Caki2 (cell line): ENCODE data around the gene RASGRP4. TPM values are rescaled to one million over a fixed set of nuclear protein-coding genes. Genes with fewer than 3 reads are reported as not detected.

Source experiments
- DNase-seq: peaks from one replicate; pipeline ENCODE4 v3.0.0-alpha.2; 2015; ENCODE audit warnings: low read depth
- in situ Hi-C: cut with HindIII; loops from 2 replicates; pipeline ENCODE4 v1.10.0; 2016; ENCODE audit warnings: low sequenced_read_pairs, low pct_unique_long_range_greater_than_20kb, mixed read lengths
- total RNA-seq: library from RNA; depleted of rRNA; stranded (reverse); fragments of >200 nt; shearing (Covaris generic); gene quantifications from 2 replicates; pipeline ENCODE4 v1.2.3, GENCODE V29; 2014; ENCODE audit warnings: low replicate concordance; rRNA removed

RASGRP4 gene
- total RNA-seq, 1 experiment from 2014 or later, result not detected

DNA sequence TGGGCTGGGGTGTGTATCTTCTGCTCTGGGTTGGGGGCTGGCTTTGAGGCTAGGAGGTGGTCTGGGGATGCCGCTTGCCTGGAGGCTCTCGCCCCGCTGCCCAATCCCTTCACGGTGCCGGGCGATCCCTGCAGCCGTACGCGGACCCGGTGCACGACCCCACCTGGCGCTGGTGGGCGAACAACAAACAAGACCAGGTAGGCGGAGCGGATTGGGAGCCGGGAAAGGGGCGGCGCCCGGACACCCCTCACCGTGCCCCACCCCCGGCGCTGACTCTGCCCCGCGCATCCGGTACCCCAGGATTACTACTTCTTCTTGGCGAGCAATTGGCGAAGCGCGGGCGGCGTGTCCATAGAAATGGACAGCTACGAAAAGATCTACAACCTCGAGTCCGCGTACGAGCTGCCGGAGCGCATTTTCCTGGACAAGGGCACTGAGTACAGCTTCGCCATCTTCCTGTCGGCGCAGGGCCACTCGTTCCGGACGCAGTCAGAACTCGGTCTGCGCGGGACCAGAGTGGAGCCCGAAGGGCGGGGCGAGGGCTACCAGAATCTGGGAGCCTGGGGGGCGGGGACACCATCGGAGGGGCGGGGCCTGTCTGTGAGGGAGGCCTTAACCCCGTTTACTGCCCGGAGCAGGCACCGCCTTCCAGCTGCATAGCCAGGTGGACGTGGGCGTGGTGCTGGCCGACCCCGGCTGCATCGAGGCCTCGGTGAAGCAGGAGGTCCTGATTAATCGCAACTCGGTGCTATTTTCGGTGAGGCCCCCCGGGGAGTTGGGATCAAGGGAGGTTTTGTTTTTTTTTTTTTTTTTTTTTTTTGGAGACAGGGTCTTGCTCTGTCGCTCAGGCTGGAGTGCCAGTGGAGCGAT, 63.7 kb downstream of the RASGRP4 start:
- in situ Hi-C loops, result no loop called here

DNA sequence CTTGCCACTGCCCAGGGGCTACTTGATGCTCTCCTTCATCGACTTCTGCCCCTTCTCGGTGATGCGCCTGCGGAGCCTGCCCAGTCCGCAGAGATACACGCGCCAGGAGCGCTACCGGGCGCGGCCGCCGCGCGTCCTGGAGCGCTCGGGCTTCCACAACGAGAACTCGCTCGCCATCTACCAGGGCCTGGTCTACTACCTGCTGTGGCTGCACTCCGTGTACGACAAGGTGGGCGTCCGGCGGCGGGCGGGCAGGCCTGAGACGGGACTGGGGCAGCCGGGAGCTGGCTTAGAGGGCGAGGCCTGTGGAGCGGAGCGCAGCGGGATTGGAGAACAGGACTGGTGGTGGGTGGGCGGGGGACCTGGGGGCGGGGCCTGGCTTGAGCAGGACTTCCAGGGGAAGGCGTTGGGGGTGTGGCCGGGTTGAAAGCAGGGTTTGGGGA, 64.4 kb downstream of the RASGRP4 start:
- DNase-seq, result peak; percentile 78
- in situ Hi-C loops, result no loop called here

More for the DNA sequence above, 63.7 kb downstream of the RASGRP4 start:
- DNase-seq, result peak; percentile 79

DNA sequence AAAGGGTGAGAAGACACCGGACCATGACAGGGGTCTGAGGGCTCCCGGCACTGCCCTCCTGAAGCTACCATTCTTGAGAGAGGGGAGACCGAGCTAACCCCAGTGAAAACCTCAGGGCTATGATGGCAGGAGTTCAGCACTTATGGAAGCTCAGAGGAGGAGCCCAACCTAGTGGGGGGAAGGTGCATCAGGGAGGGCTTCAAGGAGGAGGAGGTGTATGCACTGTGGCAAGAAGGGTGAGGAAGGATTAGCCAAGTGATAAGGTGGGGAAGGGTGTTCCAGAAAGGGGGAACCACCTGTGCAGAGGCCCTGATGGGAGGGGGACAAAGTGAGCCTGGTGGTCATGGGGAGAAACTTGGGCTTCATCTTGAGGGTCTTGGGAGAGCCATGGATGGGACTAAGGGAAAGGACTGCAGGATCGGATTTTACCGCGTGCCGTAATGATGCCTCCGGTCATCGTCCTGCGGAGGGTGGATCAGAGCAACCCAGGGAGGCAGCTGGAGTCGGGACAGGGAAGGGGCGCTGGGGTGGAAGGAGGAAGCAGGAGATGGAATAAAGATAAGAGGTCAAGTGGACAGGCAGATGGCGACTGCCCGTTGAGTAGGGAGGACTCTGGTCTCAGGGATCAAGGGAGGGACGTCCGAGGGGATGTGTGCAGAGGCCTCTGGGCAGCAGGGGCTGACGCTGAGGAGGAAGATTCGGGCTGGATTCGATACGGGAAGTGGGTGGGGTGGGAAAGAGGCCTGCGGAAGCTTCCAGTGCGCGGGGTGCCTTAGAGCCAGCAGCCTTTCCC, 65.0 kb downstream of the RASGRP4 start:
- in situ Hi-C loops, result no loop called here
- no peak for DNase-seq

DNA sequence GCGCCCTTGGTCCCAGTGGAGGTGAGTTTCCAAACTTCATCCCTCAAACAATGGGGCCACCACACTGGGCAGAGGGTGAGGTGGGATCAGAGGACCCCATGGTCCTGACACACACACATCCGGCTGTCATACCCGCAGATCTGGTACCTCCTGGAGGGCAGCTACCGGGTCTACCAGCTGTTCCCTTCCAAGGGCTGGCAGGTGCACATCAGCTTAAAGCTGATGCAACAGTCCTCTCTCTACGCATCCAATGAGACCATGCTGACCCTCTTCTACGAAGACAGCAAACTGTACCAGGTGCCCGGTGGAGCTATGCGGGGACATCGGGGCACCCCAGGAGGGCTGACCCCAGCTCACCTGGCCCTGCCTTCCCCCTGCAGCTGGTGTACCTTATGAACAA, 65.7 kb downstream of the RASGRP4 start:
- in situ Hi-C loops, result no loop called here
- DNase-seq, result no peak

DNA sequence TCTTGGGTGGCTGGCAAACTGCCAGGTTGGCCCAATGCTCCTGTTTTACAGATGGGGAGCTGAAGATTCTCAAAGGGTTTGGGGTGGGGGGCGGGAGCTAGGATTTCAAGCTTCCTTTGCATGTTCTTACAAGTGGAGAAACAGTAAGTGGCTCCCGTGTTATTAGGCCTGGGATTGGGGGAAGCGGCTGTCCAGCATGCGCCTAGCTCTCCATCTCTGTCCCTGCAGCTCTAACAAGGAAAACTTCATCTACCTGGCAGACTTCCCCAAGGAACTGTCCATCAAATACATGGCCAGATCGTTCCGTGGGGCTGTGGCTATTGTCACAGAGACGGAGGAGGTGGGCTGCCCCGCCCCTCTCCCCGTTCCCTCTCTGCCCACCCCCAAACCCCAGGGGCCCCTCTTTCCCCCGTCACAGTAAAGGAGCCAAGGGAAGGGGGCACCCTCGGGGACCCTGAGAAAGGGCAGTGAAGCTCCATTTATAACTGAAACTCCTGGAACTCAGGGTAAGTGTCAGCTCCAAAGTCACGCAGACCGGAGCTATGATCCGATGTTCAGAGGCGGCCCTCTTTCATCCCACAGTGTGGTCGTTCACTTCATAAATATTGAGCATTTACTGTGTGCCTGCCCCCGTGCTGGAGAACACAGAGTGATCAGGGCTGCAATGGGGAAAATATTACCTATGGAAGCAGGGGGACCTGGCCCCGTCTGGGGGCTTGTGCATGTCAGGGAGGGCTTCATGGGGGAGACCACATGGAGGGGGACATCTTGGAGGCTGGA, 66.6 kb downstream of the RASGRP4 start:
- in situ Hi-C loops, result no loop called here

More for the DNA sequence above, 66.6 kb downstream of the RASGRP4 start:
- no peak for DNase-seq

Other genes with a start within 250 kb of the RASGRP4 start
- gene DPF1, start 202.0 kb downstream of the RASGRP4 start, total RNA-seq, result 2.3 and 3.0 TPM in 2 replicates
- not detected in 2 replicates for gene PPP1R14A, start 169.8 kb downstream of the RASGRP4 start, total RNA-seq
- 1,423 and 1,713 TPM in 2 replicates for gene SPINT2, start 161.6 kb downstream of the RASGRP4 start, total RNA-seq
- 165 and 184 TPM in 2 replicates for gene C19orf33, start 122.0 kb downstream of the RASGRP4 start, total RNA-seq
- 180 and 207 TPM in 2 replicates for gene YIF1B, start 110.3 kb downstream of the RASGRP4 start, total RNA-seq
- 0.27 TPM in 1 of 2 replicates, not detected in the other for gene KCNK6, start 106.4 kb downstream of the RASGRP4 start, total RNA-seq
- gene CATSPERG, start 90.4 kb downstream of the RASGRP4 start, total RNA-seq, result 0.90 and 6.0 TPM in 2 replicates
- 444 and 614 TPM in 2 replicates for gene PSMD8, start 51.6 kb downstream of the RASGRP4 start, total RNA-seq
- gene GGN, start 38.2 kb downstream of the RASGRP4 start, total RNA-seq, result 2.5 TPM in 1 of 2 replicates, not detected in the other
- 1.7 TPM in 1 of 2 replicates, not detected in the other for gene SPRED3, start 37.5 kb downstream of the RASGRP4 start, total RNA-seq
- 23.9 and 31.9 TPM in 2 replicates for gene FAM98C, start 23.1 kb downstream of the RASGRP4 start, total RNA-seq
- gene RYR1, start 7.5 kb upstream of the RASGRP4 start, total RNA-seq, result under 0.01 TPM in 1 of 2 replicates, not detected in the other
- 1.3 and 1.6 TPM in 2 replicates for gene MAP4K1, start 191.7 kb upstream of the RASGRP4 start, total RNA-seq
- gene EIF3K, start 193.0 kb upstream of the RASGRP4 start, total RNA-seq, result 642 and 878 TPM in 2 replicates
- 872 and 922 TPM in 2 replicates for gene ACTN4, start 221.4 kb upstream of the RASGRP4 start, total RNA-seq